GM12801 (cell line): ENCODE data around the gene COL9A2.

Experiments used
- TF ChIP-seq, protein P1 (sequence below): IDR thresholded peaks from one replicate; pipeline ENCODE4 v1.5.1; 2011; ENCODE audit warnings: control low read depth; ENCODE audit not compliant: insufficient read length; ENCODE audit errors: extremely low read depth

COL9A2 gene

DNA sequence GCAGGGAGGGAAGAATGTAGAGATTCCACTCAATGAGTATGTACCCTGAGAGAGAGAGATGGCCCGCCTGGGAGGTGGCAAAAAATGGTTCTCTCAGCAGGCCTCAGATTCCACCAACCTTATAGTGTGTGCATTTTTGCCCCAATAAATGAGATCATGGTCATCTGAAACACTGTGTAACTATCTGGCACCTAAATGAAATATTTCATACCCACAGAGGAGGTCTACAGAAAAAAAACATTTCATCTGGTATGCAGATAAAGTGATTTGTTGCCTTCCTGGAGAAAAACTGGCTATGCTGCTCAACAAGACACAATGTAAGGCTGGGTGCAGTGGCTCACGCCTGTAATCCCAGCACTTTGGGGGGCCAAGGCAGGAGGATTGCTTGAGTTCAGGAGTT lies 64.5 kb downstream of the COL9A2 start:
- TF ChIP-seq, protein P1, sequence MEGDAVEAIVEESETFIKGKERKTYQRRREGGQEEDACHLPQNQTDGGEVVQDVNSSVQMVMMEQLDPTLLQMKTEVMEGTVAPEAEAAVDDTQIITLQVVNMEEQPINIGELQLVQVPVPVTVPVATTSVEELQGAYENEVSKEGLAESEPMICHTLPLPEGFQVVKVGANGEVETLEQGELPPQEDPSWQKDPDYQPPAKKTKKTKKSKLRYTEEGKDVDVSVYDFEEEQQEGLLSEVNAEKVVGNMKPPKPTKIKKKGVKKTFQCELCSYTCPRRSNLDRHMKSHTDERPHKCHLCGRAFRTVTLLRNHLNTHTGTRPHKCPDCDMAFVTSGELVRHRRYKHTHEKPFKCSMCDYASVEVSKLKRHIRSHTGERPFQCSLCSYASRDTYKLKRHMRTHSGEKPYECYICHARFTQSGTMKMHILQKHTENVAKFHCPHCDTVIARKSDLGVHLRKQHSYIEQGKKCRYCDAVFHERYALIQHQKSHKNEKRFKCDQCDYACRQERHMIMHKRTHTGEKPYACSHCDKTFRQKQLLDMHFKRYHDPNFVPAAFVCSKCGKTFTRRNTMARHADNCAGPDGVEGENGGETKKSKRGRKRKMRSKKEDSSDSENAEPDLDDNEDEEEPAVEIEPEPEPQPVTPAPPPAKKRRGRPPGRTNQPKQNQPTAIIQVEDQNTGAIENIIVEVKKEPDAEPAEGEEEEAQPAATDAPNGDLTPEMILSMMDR, result no peak

DNA sequence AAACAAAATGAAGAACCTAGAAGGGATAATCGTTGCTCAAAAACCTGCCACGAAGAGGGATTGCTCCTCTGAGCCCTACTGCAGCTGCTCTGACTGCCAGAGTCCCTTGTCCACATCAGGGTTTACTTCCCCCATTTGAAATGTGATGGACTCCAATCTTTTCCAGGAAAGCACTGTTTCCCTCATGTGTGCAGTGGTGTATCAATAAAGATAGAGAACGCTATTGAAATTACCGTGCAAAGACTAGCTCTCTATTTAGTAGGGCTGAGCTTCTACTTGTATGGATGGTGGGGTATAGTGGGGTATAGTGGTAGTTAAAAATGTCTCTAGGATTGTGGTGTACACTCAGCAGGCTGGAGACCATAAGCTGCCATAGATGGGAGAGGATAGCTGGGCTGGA lies 65.6 kb downstream of the COL9A2 start:
- TF ChIP-seq, protein P1, result no peak
